Spinal cord (tissue), 10 donors: ENCODE data around the gene WTAP. TPM values are rescaled to one million over a fixed set of nuclear protein-coding genes. Genes with fewer than 3 reads are reported as not detected.
"Not testable (repeated sequence)": the region's sequence is repeated elsewhere in the genome, so short reads cannot be mapped to it uniquely, and the experiment has no call there.

Experiments
- DNase-seq, 6 donors: peaks; one replicate each; pipeline versions ENCODE4 v3.0.0 to v3.0.0-alpha.2; 2013 to 2015; ENCODE audit warnings: low spot score in 6 of 6, low read depth in 4 of 6
- H3K27ac ChIP-seq: one replicate; pipeline ENCODE4 v1.5.1; 2013; ENCODE audit warnings: low read depth, low read length, control low read depth
- H3K27me3 ChIP-seq: one replicate; pipeline ENCODE4 v1.6.1; 2013; ENCODE audit warnings: low read length; ENCODE audit not compliant: control insufficient read depth, insufficient read depth
- H3K36me3 ChIP-seq: one replicate; pipeline ENCODE4 v1.6.1; 2013; ENCODE audit warnings: low read length; ENCODE audit not compliant: control insufficient read depth, insufficient read depth
- H3K4me1 ChIP-seq: one replicate; pipeline ENCODE4 v1.6.1; 2013; ENCODE audit warnings: low read length; ENCODE audit not compliant: control insufficient read depth, insufficient read depth
- H3K4me3 ChIP-seq: one replicate; pipeline ENCODE4 v1.5.1; 2013; ENCODE audit warnings: low read depth, low read length, control low read depth
- H3K9me3 ChIP-seq: one replicate; pipeline ENCODE4 v1.6.1; 2013; ENCODE audit warnings: low read length; ENCODE audit not compliant: control insufficient read depth, insufficient read depth
- WGBS: methylation state at CpG from one replicate; pipeline ENCODE4 v1.1.5; 2013; ENCODE audit warnings: missing lambda C conversion rate; ENCODE audit not compliant: insufficient coverage; 5-methylcytosine and 5-hydroxymethylcytosine counted together
- polyA plus RNA-seq, 2 donors: library from polyadenylated mRNA; unstranded; fragments of 120-200 nt; gene quantifications; one replicate each; pipeline ENCODE4 v1.2.1, GENCODE V29; 2013; ENCODE audit not compliant: insufficient read length in 2 of 2
- total RNA-seq, 2 donors: library from RNA; depleted of rRNA in 1 of 2; stranded (reverse); fragments of 120-200 nt in 1 of 2; fragments of >200 nt in 1 of 2; gene quantifications; one replicate each; pipeline versions ENCODE4 v1.2.3 to v1.2.4, GENCODE V29; 2013 to 2014
- donor health status: healthy.

WTAP gene
- total and polyA plus RNA-seq, 4 donors: 81.9 to 98.1 (median 92.3) TPM

- Histone ChIP-seq H3K36me3 (peaks cover 16% of the 10 kb centered on the region), H3K4me1 (peaks cover 3% of the 10 kb centered on the region), H3K27me3 (no peaks in the 10 kb centered on the region), H3K27ac (no peak overlapping the region), H3K9me3 (no peaks in the 10 kb centered on the region), H3K4me3 (no peak overlapping the region)
- DNase-seq: no peak
- WGBS: 100% methylated on average over 2 of the region's 7 CpGs
These were observed 9.6 kb downstream of the WTAP start for GRCh38 chr6:159736908-159737307.

- Histone ChIP-seq H3K27ac (no peak overlapping the region), H3K27me3 (no peaks in the 10 kb centered on the region), H3K9me3 (no peaks in the 10 kb centered on the region), H3K4me3 (no peak overlapping the region), H3K4me1 (peaks cover 3% of the 10 kb centered on the region), H3K36me3 (peaks cover 23% of the 10 kb centered on the region)
- no CpG with 5 or more reads among the region's 3 CpGs for WGBS
- DNase-seq: no peak
These were observed 12.0 kb downstream of the WTAP start for GRCh38 chr6:159739341-159739740.

- no peak overlapping the region for H3K4me3 ChIP-seq
- no peaks in the 10 kb centered on the region for H3K4me1 ChIP-seq
- no peak overlapping the region for H3K27ac ChIP-seq
- DNase-seq: no peak
- no peaks in the 10 kb centered on the region for H3K27me3 ChIP-seq
- H3K36me3 ChIP-seq: peaks cover 27% of the 10 kb centered on the region
- no peaks in the 10 kb centered on the region for H3K9me3 ChIP-seq
- 100% methylated on average over 1 of the region's 1 CpG for WGBS
These were observed 14.9 kb downstream of the WTAP start for GRCh38 chr6:159742165-159742564.

- 100% methylated on average over 4 of the region's 7 CpGs for WGBS
- peaks cover 25% of the 10 kb centered on the region for H3K36me3 ChIP-seq
- H3K4me3 ChIP-seq: no peak overlapping the region
- no peaks in the 10 kb centered on the region for H3K27me3 ChIP-seq
- no peaks in the 10 kb centered on the region for H3K4me1 ChIP-seq
- DNase-seq: no peak
- H3K9me3 ChIP-seq: no peaks in the 10 kb centered on the region
- H3K27ac ChIP-seq: no peak overlapping the region
These were observed 17.8 kb downstream of the WTAP start for GRCh38 chr6:159745081-159745480.

- no CpG with 5 or more reads among the region's 1 CpG for WGBS
- no peaks in the 10 kb centered on the region for H3K9me3 ChIP-seq
- no peaks in the 10 kb centered on the region for H3K27me3 ChIP-seq
- H3K27ac ChIP-seq: no peak overlapping the region
- H3K36me3 ChIP-seq: peaks cover 17% of the 10 kb centered on the region
- DNase-seq: no peak
- H3K4me3 ChIP-seq: no peak overlapping the region
- no peaks in the 10 kb centered on the region for H3K4me1 ChIP-seq
These were observed 19.5 kb downstream of the WTAP start for GRCh38 chr6:159746759-159747158.

- not testable (repeated sequence) for H3K9me3 ChIP-seq, H3K27me3 ChIP-seq, H3K27ac ChIP-seq, DNase-seq, H3K36me3 ChIP-seq, H3K4me3 ChIP-seq, H3K4me1 ChIP-seq
- no CpG with 5 or more reads among the region's 7 CpGs for WGBS
These were observed 20.8 kb downstream of the WTAP start for GRCh38 chr6:159748127-159748526.

GRCh38 chr6:159751448-159751847 is 24.1 kb downstream of the WTAP start:
- Histone ChIP-seq H3K9me3 (no peaks in the 10 kb centered on the region), H3K27me3 (no peaks in the 10 kb centered on the region), H3K4me3 (no peak overlapping the region), H3K4me1 (no peaks in the 10 kb centered on the region), H3K36me3 (peaks cover 8% of the 10 kb centered on the region), H3K27ac (no peak overlapping the region)
- DNase-seq: no peak
- WGBS: no CpG with 5 or more reads among the region's 3 CpGs

GRCh38 chr6:159753081-159753872 is 26.0 kb downstream of the WTAP start:
- Histone ChIP-seq H3K36me3 (peaks cover 17% of the 10 kb centered on the region), H3K4me3 (no peak overlapping the region), H3K27ac (no peak overlapping the region), H3K27me3 (no peaks in the 10 kb centered on the region), H3K9me3 (no peaks in the 10 kb centered on the region), H3K4me1 (no peaks in the 10 kb centered on the region)
- DNase-seq: no peak
- WGBS: 93% methylated on average over 4 of the region's 6 CpGs

- Histone ChIP-seq H3K9me3 (no peaks in the 10 kb centered on the region), H3K4me1 (no peaks in the 10 kb centered on the region), H3K4me3 (no peak overlapping the region), H3K27ac (no peak overlapping the region), H3K36me3 (peaks cover 22% of the 10 kb centered on the region), H3K27me3 (no peaks in the 10 kb centered on the region)
- no peak for DNase-seq
- WGBS: 100% methylated on average over 1 of the region's 2 CpGs
These were observed 27.1 kb downstream of the WTAP start for GRCh38 chr6:159754401-159754800.
